GM21447 (cell line): ENCODE measurements around the gene CDH20.
"Not testable (repeated sequence)": the region's sequence is repeated elsewhere in the genome, so short reads cannot be mapped to it uniquely, and the experiment has no call there.

Experiments
- ATAC-seq: cut with Tn5 transposase; IDR thresholded peaks from one replicate; pipeline ENCODE4 v1.9.1; 2021; ENCODE audit not compliant: unreplicated experiment

The CDH20 gene

GRCh38 chr18:61340148-61340547 is 6.9 kb downstream of the CDH20 start:
- no peak for ATAC-seq

DNA sequence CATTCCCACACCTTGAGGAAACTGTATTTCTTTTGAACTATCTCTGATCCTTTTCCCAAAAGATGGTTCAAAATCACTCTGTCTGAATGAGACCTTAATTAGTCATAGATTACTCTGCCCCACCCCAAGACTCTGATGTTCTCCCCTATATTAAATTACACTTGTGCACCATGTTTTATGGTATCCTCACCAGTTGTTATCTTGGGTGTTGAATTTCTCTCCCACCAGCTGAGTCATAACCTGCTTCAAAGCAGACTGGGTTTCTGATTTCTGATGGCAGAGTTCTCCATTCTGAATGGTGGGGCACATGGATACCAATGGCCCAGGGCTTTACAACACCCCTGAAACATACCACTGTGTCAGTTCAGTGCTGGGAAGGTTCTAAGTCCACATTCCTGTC is 15.0 kb downstream of the CDH20 start:
- ATAC-seq: no peak

DNA sequence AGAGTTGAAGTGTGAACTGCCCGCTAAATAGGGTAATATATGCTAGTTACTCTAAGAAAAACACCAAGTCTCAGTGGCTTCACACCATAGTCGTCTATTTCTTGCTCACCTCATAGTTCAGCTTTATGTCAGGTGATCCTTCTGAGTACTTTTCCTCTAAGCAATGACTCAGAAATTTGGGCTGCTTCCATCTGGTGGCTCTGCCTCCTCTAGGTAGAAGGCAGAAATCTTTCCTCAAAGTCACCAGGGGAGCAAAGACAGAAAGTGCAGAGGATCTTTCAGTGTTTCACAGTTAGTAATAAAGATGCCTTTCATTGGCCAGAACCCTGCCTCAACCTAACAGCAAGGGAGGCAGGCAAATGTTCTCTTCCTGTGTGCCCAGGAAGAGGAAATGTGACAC is 17.3 kb downstream of the CDH20 start:
- no peak for ATAC-seq

- ATAC-seq: no peak
Measured at GRCh38 chr18:61352059-61352458, 18.8 kb downstream of the CDH20 start.

GRCh38 chr18:61352611-61353010 is 19.4 kb downstream of the CDH20 start:
- ATAC-seq: no peak

- ATAC-seq: peak; percentile 96
Measured at GRCh38 chr18:61360404-61361383, 27.5 kb downstream of the CDH20 start.

DNA sequence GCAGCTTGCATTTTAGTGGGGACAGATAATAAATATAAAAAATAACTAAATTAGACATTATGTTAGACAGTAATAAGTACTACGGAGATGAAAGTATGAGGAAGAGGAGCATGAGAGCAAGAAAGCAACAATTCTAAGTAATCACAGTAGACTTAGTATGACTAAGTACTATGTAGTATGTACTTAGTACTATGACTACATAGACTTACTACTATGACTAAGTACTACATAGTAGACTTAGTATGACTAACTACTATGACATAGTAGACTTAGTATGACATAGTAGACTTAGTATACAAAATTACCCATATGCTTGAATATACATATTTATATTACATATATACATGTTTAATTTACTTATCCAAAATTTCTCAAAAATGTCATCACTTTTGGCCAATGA is 29.3 kb downstream of the CDH20 start:
- no peak for ATAC-seq

DNA sequence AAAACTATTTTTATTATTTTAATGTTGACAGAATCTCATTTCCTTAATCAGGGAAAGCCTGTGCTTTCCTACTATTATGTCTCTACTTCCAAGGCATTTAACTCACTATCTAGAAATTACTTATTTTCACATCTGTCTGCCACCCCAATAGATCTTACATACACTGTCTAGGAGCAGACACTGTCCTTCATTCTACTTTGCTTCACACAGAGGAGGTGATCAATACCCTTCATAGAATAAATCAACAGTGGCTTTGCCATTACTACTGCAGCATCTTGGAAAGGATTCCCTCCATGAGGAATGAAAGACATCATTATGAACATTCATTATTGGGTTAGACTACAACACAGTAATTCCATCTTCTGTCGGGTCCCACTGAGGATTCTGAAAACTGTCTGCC is 31.7 kb downstream of the CDH20 start:
- ATAC-seq: no peak

- ATAC-seq: no peak
Measured at GRCh38 chr18:61368001-61368400, 34.8 kb downstream of the CDH20 start.

- ATAC-seq: not testable (repeated sequence)
Measured at GRCh38 chr18:61369671-61370070, 36.4 kb downstream of the CDH20 start.

GRCh38 chr18:61371111-61371510 is 37.9 kb downstream of the CDH20 start:
- ATAC-seq: no peak

GRCh38 chr18:61379827-61380226 is 46.6 kb downstream of the CDH20 start:
- no peak for ATAC-seq

DNA sequence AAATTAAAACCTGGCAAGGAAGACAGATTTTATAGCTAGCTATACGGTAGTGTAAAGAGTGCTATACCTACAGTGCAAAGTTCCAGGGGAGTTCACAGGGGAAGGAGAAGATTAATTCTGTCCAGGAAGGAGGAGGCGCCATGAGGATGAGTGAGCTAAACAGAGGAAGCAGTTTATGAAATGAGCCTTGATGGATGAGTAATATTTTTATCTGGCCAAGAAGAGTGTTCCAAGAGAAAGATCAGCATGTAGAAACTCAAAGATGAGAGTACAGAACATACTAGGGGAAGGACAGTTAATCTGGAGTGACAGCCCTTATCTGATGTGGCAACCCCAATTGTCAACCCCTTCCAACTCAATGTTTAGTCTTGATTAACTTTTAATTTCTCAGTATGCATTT is 54.8 kb downstream of the CDH20 start:
- no peak for ATAC-seq

- ATAC-seq: no peak
Measured at GRCh38 chr18:61394983-61395382, 61.8 kb downstream of the CDH20 start.

- no peak for ATAC-seq
Measured at GRCh38 chr18:61397222-61397621, 64.0 kb downstream of the CDH20 start.

DNA sequence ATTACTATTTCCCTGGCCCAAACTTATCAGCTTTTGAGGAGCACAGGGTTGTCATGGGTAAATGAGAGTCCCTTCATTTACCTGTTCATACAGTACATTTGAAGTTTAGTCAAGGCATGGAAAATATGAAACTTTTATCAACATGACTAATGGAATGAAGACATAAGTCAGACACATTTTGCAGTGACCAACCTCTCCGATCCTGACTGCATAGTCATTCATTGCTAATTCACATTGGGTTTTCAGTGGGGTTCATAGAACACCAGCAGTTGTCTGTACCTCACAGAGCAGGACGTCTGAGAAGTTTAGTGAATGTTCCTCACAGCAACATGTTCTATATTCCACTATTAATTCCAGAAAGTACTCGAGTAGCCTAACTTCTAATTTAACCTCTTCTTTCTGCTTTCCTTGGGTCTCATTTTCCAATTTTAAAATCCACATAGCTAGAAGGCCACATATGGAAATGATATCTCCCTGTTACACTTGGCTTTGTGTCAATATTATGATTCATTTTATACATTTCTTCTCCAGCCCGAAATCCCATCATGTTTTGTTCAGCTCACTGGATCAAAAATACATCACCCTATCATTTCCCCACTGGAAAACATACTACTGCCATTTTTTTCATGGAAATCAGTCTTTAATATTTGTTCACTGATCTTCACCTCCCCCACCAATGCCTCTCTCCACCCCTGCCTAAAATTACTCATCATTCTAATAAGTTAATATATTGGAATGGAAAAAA is 65.9 kb downstream of the CDH20 start:
- ATAC-seq: no peak

GRCh38 chr18:61400016-61400635 is 66.9 kb downstream of the CDH20 start:
- ATAC-seq: no peak

GRCh38 chr18:61400716-61401115 is 67.5 kb downstream of the CDH20 start:
- no peak for ATAC-seq

GRCh38 chr18:61402726-61403125 is 69.5 kb downstream of the CDH20 start:
- no peak for ATAC-seq

GRCh38 chr18:61413396-61413795 is 80.2 kb downstream of the CDH20 start:
- ATAC-seq: no peak

- no peak for ATAC-seq
Measured at GRCh38 chr18:61414086-61414485, 80.9 kb downstream of the CDH20 start.

GRCh38 chr18:61419763-61420162 is 86.5 kb downstream of the CDH20 start:
- ATAC-seq: no peak
